Ishikawa (cell line): ENCODE data around the gene PTPRN2.

Source experiments
- EP300 ChIP-seq: IDR thresholded peaks from 2 replicates; pipeline ENCODE4 v1.6.1; 2012; ENCODE audit warnings: borderline replicate concordance
- MAX ChIP-seq: IDR thresholded peaks from 2 replicates; pipeline ENCODE4 v1.6.1; 2012
- TEAD4 ChIP-seq: IDR thresholded peaks from 2 replicates; pipeline ENCODE4 v1.6.1; 2012
- USF1 ChIP-seq: IDR thresholded peaks from 2 replicates; pipeline ENCODE4 v1.6.1; 2012

GRCh38 chr7:157987906-157988305, 599.7 kb downstream of the PTPRN2 start:
- no peak for TF ChIP-seq EP300
- TF ChIP-seq TEAD4: no peak
- no peak for TF ChIP-seq USF1
- no peak for TF ChIP-seq MAX
